NCI-H2107 treated with DMSO at 0.1 percent for 48 hours (cell line): ENCODE measurements around the gene FAM110C.
"Not testable (repeated sequence)": the region's sequence is repeated elsewhere in the genome, so short reads cannot be mapped to it uniquely, and the experiment has no call there.

Experiments used
- DNase-seq: peaks from one replicate; lab custom pipeline; 2025; ENCODE audit not compliant: unreplicated experiment; lab: John Stamatoyannopoulos, UW

FAM110C gene

GRCh38 chr2:46471-47345 is at the start of gene FAM110C:
Gene FAM110C (minus strand): TSS chr2:46505. CDS start chr2:46385, 120 bp downstream.
- DNase-seq: no peak

DNA sequence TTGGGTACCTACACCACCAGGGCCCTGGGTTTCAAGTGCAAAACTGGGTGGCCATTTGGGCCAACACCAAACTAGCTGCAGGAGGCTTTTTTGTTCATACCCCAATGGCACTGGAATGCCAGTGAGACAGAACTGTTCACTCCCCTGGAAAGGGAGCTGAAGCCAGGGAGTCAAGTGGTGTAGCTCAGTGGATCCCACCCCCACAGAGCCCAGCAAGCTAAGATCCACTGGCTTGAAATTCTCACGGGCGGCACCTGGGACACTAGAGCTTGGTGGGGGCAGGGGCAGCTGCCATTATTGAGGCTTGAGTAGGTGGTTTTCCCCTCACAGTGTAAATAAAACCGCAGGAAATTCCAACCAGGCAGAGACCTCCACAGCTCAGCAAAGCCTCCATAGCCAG is 46.0 kb upstream of the FAM110C start:
- peak; percentile 4 for DNase-seq

DNA sequence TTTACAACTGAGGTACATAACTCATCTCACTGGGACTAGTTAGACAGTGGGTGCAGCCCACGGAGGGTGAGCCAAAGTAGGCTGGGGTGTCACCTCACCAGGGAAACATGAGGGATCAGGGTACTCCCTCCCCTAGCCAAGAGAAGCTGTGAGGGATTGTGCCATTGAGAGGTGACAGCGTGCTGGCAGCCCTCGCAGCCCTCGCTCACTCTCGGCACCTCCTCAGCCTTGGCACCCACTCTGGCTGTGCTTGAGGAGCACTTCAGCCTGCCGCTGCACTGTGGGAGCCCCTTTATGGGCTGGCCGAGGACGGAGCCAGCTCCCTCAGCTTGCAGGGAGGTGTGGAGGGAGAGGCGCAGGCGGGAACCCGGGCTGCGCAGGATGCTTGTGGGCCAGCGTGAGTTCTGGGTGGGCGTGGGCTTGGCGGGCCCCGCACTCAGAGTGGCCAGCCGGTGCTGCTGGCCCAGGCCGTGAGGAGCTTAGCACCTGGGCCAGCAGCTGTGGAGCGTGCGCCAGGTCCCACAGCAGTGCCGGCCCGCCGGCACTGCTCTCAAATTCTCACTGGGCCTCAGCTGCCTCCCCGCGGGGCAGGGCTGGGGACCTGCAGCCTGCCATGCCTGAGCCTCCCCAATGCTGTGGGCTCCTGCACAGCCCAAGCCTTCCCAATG is 44.5 kb upstream of the FAM110C start:
- DNase-seq: no peak

DNA sequence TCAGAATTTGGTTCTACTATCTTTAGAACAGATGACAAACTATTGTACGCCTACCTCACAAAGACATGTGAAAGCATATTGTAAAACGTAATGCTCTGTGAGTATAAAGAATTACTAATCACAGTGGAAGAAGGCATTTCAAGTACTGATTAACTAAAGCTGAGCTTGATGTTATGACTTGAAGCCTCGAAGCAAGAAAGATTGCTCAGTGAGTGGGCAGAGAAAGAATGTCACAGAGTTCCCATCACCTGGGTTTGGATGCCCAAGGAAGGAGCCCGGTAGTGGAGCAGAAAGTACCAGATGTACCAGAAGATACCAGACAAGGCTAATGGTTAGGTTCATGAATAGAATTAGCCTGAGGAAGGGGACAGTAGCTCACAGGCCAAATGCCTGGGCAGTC is 39.5 kb upstream of the FAM110C start:
- DNase-seq: no peak

GRCh38 chr2:84121-84520 is 37.8 kb upstream of the FAM110C start:
- DNase-seq: peak; percentile 21

DNA sequence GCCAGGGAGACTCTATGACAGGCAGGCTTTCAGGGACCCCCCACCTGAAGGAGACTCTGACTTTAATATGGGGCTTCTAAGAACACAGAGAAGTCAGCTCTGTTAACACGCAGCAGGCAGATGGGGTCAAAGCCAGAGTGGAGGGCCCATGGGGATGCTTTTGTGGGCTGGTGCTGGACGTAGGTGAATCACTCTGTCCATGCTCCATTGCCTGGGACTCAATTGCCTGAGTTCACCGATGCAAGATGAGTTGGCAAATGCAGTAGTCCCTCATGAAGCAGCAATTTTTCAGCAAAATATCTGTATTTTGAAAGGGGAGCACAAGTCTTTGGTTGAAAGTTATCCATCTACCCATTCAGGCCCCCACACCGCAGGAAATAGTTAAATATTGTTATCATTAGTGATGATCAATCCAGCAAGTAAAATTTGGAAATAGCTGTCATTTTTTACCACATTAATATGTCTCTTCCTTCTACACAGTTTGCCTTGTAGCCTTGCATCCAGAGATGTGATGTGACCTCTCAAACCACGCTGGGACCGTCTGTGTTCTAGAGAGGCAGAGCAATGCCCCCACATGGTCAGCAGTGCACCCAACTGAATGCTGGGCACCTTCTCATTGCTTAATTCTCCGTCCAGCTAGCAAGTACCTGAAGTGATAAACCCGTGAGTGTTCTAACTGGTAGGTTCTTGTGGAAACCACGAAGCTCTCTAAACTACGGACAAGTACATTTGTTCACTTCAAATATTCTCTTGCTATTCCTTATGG is 34.8 kb upstream of the FAM110C start:
- no peak for DNase-seq

DNA sequence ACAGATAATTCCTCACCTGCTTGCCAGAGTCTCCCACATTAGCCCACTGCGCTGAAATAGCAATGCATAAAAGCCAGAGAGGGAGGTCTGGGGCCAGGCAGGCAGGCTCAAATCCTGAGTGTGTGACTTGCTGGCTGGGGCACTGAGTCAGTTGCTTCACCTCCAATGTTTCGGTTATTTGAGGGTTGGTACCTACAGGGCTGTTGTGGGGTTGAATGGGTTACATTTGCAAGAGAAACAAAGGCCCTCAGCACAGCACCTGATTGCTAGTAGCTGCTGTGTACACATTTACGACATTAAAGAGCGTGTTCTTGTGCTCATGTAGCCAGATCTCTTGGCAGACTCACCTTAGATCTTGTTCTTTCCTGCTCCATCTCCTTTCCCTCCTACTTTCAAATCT is 34.1 kb upstream of the FAM110C start:
- no peak for DNase-seq

DNA sequence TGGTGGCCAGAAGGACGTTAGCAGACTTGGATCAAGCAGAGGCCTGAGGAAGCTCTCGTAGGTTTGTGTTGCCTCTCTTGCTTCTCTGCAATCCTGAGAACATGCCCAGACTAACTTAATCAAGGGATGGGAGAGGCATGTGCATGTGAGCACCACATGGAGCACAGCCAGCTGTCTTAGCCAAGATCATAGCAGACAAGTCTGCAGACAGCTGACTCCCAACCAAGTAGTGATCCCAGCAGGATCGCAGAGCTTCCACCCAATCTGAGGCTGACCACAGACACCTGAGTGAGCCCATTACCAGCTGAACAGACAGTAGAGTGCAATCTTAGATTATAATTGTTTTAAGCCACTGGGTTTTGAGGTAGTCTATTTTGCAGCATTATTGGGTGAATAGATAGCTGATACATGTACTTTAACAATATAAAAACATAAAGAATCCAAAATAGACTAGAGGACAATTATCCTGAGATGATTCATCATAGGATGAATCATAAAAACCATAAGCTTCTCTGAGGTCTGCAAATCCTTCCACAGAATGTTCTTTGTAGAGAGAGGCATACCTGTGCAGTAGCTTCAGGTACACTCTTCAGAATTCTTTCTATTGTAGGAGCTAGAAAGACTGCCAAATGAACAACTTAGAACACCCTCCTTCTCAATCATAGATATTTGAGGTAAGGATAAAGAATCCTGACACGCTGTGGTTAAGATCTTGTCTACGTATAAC is 25.2 kb upstream of the FAM110C start:
- no peak for DNase-seq

GRCh38 chr2:69366-70344 is 23.4 kb upstream of the FAM110C start:
- DNase-seq: no peak

- DNase-seq: not testable (repeated sequence)
These were observed 22.3 kb upstream of the FAM110C start for GRCh38 chr2:68637-69036.

DNA sequence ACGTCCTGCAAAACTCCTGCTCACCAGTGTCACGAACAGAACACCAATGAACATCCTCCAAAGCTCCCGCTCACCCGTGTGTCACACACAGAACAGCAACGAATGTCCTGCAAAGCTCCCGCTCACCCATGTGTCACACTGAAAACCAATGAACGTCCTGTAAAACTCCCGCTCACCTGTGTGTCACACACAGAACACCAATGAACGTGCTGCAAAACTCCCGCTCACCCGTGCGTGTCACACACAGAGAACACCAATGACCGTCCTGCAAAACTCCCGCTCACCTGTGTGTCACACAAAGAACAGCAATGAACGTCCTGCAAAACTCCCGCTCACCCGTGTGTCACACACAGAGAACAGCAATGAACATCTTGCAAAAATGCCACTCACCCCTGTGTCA is 20.5 kb upstream of the FAM110C start:
- DNase-seq: no peak

DNA sequence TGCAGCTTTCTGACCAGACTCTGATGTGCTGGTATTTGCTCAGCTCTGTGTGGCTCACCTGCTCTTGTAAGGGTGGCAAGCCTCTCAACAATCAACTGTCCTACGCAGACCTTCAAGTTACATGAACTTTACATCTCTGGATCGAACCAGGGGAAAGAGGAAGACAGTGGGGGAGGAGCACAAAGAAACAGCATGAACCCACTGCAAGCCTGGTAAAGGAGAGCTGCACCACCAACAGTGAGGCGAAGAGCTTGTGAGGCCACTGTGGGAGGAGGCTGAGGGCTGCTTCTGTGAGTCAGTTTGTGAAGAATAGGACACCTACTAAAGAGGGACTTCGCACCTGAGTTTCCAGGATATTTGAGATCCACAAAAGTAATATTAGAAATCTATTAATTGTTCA is 18.8 kb upstream of the FAM110C start:
- no peak for DNase-seq

- no peak for DNase-seq
These were observed 9.5 kb upstream of the FAM110C start for GRCh38 chr2:55587-56448.

GRCh38 chr2:51613-52012 is 5.3 kb upstream of the FAM110C start:
- no peak for DNase-seq

DNA sequence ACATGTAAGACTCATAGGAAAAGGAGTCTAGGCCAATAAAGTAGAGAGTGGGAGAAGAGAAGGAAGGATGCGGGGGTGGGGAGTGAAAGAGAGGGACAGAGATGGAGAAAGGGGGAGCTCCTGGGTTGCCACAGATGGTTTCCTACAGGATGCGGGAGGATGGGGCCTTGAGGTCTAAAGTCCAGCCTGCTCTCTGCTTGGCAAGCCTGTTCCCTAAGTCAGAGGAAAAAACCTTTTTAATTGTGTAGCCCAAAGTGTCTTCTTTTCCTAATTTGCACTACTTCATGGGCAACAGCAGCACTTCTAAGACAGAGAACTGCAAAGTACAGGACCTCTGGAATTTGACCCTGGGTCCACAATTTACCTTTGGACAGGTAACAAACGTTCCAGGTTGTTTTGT is 1.4 kb upstream of the FAM110C start:
- no peak for DNase-seq

DNA sequence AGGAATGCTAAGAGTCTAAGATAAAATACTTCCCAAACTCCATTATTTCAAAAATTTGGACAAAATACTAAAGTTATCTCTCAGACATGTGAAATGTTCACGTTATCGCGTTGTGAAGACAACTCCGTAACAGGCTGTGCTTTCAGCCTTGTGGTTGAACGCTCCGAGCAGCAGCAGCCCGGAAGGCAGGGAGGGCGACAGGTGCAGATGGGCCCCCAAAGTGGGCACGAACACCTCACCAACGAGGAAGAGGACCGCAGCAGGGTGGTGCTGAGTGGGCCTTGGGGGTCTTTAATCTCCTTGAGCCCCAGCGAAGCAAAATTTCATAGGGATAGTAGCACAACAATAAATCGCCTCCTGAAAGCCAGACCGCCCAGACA is 1.0 kb upstream of the FAM110C start:
- DNase-seq: no peak

GRCh38 chr2:46131-46470 is 204 bp downstream of the FAM110C start:
- no peak for DNase-seq

GRCh38 chr2:45342-46130 is 769 bp downstream of the FAM110C start:
- no peak for DNase-seq
